A549 (cell line): ENCODE measurements around the gene CA9.

ENCODE experiments used
- EHMT2 ChIP-seq: fragments of 200-600 bp; sonication (generic); IDR thresholded peaks from 2 replicates; pipeline ENCODE4 v1.6.1; 2016; ENCODE audit warnings: antibody characterized with exemption, low read depth, mild to moderate bottlenecking, moderate library complexity
- EP300 ChIP-seq, 2 experiments: fragments of >200 bp; sonication (Bioruptor Twin); formaldehyde crosslinking; IDR thresholded peaks; 2 replicates in 1 of 2; 3 replicates in 1 of 2; pipeline ENCODE4 v1.6.1; 2016 to 2017
- ESRRA ChIP-seq: fragments of 150-350 bp; IDR thresholded peaks from 2 replicates; pipeline ENCODE4 v1.6.1; 2014; ENCODE audit warnings: mild to moderate bottlenecking, low read length, borderline replicate concordance
- JUN ChIP-seq, 2 experiments: fragments of >200 bp; sonication (Bioruptor Twin); formaldehyde crosslinking; IDR thresholded peaks; 2 replicates in 1 of 2; 3 replicates in 1 of 2; pipeline ENCODE4 v1.6.1; 2016 to 2017
- MAZ ChIP-seq: fragments of 150-350 bp; IDR thresholded peaks from 2 replicates; pipeline ENCODE4 v1.6.1; 2014; ENCODE audit warnings: antibody characterized with exemption, low read depth, low read length, borderline replicate concordance
- POLR2A ChIP-seq: IDR thresholded peaks from 2 replicates; pipeline ENCODE4 v1.6.1; 2012; ENCODE audit warnings: mild to moderate bottlenecking, low read length
- RCOR1 ChIP-seq: fragments of 150-350 bp; IDR thresholded peaks from 2 replicates; pipeline ENCODE4 v1.6.1; 2014; ENCODE audit warnings: antibody characterized with exemption, low read length, low read depth
- SMC3 ChIP-seq: fragments of >200 bp; sonication (Bioruptor Twin); formaldehyde crosslinking; IDR thresholded peaks from 3 replicates; pipeline ENCODE4 v1.6.1; 2018; ENCODE audit warnings: inconsistent platforms
- ZNF302 ChIP-seq: fragments of 250-450 bp; sonication (Bioruptor Pico); IDR thresholded peaks from 2 replicates; pipeline ENCODE4 v1.9.0; 2021; ENCODE audit warnings: inconsistent platforms, mild to moderate bottlenecking, moderate library complexity
- TF ChIP-seq, protein P1 (sequence below): fragments of >200 bp; sonication (Bioruptor Twin); formaldehyde crosslinking; IDR thresholded peaks from 3 replicates; pipeline ENCODE4 v1.5.1; 2016
- TF ChIP-seq, protein P2 (sequence below): fragments of 450-650 bp; IDR thresholded peaks from 2 replicates; pipeline ENCODE4 v1.6.1; 2014; ENCODE audit warnings: antibody characterized with exemption

DNA sequence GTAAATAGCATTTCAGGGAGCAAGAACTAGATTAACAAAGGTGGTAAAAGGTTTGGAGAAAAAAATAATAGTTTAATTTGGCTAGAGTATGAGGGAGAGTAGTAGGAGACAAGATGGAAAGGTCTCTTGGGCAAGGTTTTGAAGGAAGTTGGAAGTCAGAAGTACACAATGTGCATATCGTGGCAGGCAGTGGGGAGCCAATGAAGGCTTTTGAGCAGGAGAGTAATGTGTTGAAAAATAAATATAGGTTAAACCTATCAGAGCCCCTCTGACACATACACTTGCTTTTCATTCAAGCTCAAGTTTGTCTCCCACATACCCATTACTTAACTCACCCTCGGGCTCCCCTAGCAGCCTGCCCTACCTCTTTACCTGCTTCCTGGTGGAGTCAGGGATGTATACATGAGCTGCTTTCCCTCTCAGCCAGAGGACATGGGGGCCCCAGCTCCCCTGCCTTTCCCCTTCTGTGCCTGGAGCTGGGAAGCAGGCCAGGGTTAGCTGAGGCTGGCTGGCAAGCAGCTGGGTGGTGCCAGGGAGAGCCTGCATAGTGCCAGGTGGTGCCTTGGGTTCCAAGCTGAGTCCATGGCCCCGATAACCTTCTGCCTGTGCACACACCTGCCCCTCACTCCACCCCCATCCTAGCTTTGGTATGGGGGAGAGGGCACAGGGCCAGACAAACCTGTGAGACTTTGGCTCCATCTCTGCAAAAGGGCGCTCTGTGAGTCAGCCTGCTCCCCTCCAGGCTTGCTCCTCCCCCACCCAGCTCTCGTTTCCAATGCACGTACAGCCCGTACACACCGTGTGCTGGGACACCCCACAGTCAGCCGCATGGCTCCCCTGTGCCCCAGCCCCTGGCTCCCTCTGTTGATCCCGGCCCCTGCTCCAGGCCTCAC, at the start of gene CA9:
- no peak for TF ChIP-seq RCOR1
- TF ChIP-seq, protein P1, sequence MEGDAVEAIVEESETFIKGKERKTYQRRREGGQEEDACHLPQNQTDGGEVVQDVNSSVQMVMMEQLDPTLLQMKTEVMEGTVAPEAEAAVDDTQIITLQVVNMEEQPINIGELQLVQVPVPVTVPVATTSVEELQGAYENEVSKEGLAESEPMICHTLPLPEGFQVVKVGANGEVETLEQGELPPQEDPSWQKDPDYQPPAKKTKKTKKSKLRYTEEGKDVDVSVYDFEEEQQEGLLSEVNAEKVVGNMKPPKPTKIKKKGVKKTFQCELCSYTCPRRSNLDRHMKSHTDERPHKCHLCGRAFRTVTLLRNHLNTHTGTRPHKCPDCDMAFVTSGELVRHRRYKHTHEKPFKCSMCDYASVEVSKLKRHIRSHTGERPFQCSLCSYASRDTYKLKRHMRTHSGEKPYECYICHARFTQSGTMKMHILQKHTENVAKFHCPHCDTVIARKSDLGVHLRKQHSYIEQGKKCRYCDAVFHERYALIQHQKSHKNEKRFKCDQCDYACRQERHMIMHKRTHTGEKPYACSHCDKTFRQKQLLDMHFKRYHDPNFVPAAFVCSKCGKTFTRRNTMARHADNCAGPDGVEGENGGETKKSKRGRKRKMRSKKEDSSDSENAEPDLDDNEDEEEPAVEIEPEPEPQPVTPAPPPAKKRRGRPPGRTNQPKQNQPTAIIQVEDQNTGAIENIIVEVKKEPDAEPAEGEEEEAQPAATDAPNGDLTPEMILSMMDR, result no peak
- no peak for TF ChIP-seq EP300 (IDR thresholded peaks at IDR 0.05)
- no peak for TF ChIP-seq ESRRA
- TF ChIP-seq EHMT2, result no peak
- TF ChIP-seq ZNF302, result no peak
- no peak for TF ChIP-seq JUN (IDR thresholded peaks at IDR 0.05)
- TF ChIP-seq POLR2A, result no peak
- TF ChIP-seq, protein P2, sequence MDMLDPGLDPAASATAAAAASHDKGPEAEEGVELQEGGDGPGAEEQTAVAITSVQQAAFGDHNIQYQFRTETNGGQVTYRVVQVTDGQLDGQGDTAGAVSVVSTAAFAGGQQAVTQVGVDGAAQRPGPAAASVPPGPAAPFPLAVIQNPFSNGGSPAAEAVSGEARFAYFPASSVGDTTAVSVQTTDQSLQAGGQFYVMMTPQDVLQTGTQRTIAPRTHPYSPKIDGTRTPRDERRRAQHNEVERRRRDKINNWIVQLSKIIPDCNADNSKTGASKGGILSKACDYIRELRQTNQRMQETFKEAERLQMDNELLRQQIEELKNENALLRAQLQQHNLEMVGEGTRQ, result no peak
- TF ChIP-seq SMC3, result no peak
- no peak for TF ChIP-seq MAZ
